Measurements from ENCODE around the gene MOAP1. TPM values are rescaled to one million over a fixed set of nuclear protein-coding genes. Genes with fewer than 3 reads are reported as not detected.
A peak's percentile ranks its signal among the peaks of the same experiment; 100 is the strongest.
"Not testable (repeated sequence)": the region's sequence is repeated elsewhere in the genome, so short reads cannot be mapped to it uniquely, and the experiment has no call there.

MOAP1 gene
- total RNA-seq, 2 donors from 2014 or later: 15.8 to 23.6 TPM

- DNase-seq; H3K36me3 ChIP-seq (ENCODE audit: control insufficient read depth, insufficient read depth, low read length); H3K4me3 Mint-ChIP-seq; H3K36me3 Mint-ChIP-seq (ENCODE audit: low read depth); H3K27ac Mint-ChIP-seq; H3K27me3 Mint-ChIP-seq (ENCODE audit: insufficient read depth); H3K4me1 ChIP-seq (ENCODE audit: control insufficient read depth, insufficient read depth, low read length); H3K9ac ChIP-seq (ENCODE audit: extremely low read depth, low read length, poor library complexity, severe bottlenecking); H3K27ac ChIP-seq (ENCODE audit: low read depth, low read length); H3K4me3 ChIP-seq (ENCODE audit: low read length); H3K27me3 ChIP-seq (ENCODE audit: control insufficient read depth, insufficient read depth, low read length, poor library complexity, severe bottlenecking); H3K9me3 Mint-ChIP-seq; H3K4me1 Mint-ChIP-seq; H3K9me3 ChIP-seq (ENCODE audit: control insufficient read depth, low read length): not testable (repeated sequence)
- WGBS, 2 experiments (ENCODE audit: insufficient coverage in 1 of 2, insufficient read length in 1 of 2): 85 to 100% methylated on average over 1 to 6 of the region's 6 CpGs
These were observed 15.1 kb downstream of the MOAP1 start for GRCh38 chr14:93169619-93170018.

GRCh38 chr14:93168610-93169009, 16.1 kb downstream of the MOAP1 start:
- DNase-seq; H3K4me1 Mint-ChIP-seq; H3K4me1 ChIP-seq (ENCODE audit: control insufficient read depth, insufficient read depth, low read length): not testable (repeated sequence)

GRCh38 chr14:93165271-93166265, 19.1 kb downstream of the MOAP1 start:
- not testable (repeated sequence) for H3K9ac ChIP-seq (ENCODE audit: extremely low read depth, low read length, poor library complexity, severe bottlenecking); H3K36me3 Mint-ChIP-seq (ENCODE audit: low read depth); H3K36me3 ChIP-seq (ENCODE audit: control insufficient read depth, insufficient read depth, low read length); H3K27me3 ChIP-seq (ENCODE audit: control insufficient read depth, insufficient read depth, low read length, poor library complexity, severe bottlenecking); H3K4me1 ChIP-seq (ENCODE audit: control insufficient read depth, insufficient read depth, low read length); H3K4me3 Mint-ChIP-seq; H3K9me3 ChIP-seq (ENCODE audit: control insufficient read depth, low read length); H3K27me3 Mint-ChIP-seq (ENCODE audit: insufficient read depth); H3K9me3 Mint-ChIP-seq; DNase-seq; H3K4me1 Mint-ChIP-seq; H3K4me3 ChIP-seq (ENCODE audit: low read length); H3K27ac Mint-ChIP-seq
- WGBS, 2 experiments (ENCODE audit: insufficient coverage in 1 of 2, insufficient read length in 1 of 2): 73 to 86% methylated on average over 9 to 23 of the region's 26 CpGs
- H3K27ac ChIP-seq (ENCODE audit: low read depth, low read length): peak overlapping the region; percentile 17

More at GRCh38 chr14:93168610-93169009, 16.1 kb downstream of the MOAP1 start:
- WGBS, 2 experiments (ENCODE audit: insufficient coverage in 1 of 2, insufficient read length in 1 of 2): 92 to 94% methylated on average over 7 to 8 of the region's 9 CpGs
- not testable (repeated sequence) for H3K9me3 ChIP-seq (ENCODE audit: control insufficient read depth, low read length); H3K9ac ChIP-seq (ENCODE audit: extremely low read depth, low read length, poor library complexity, severe bottlenecking); H3K27ac ChIP-seq (ENCODE audit: low read depth, low read length); H3K27me3 Mint-ChIP-seq (ENCODE audit: insufficient read depth); H3K27me3 ChIP-seq (ENCODE audit: control insufficient read depth, insufficient read depth, low read length, poor library complexity, severe bottlenecking); H3K4me3 ChIP-seq (ENCODE audit: low read length); H3K36me3 Mint-ChIP-seq (ENCODE audit: low read depth); H3K9me3 Mint-ChIP-seq; H3K4me3 Mint-ChIP-seq; H3K36me3 ChIP-seq (ENCODE audit: control insufficient read depth, insufficient read depth, low read length); H3K27ac Mint-ChIP-seq

- TF ChIP-seq CTCF (conservative IDR thresholded peaks at IDR 0.05): no peak
- no peak for DNase-seq
- H3K9me3 ChIP-seq (ENCODE audit: control insufficient read depth, low read length): no peaks in the 10 kb centered on the region
- no peaks in the 10 kb centered on the region for H3K36me3 Mint-ChIP-seq (ENCODE audit: low read depth)
- peaks cover 3% of the 10 kb centered on the region for H3K4me1 Mint-ChIP-seq
- 0 to 69% methylated on average over 1 to 4 of the region's 5 CpGs for WGBS, 2 experiments (ENCODE audit: insufficient coverage in 1 of 2, insufficient read length in 1 of 2)
- H3K9ac ChIP-seq (ENCODE audit: extremely low read depth, low read length, poor library complexity, severe bottlenecking): no peak overlapping the region
- no peaks in the 10 kb centered on the region for H3K36me3 ChIP-seq (ENCODE audit: control insufficient read depth, insufficient read depth, low read length)
- H3K27ac ChIP-seq (ENCODE audit: low read depth, low read length): no peak overlapping the region
- H3K27ac Mint-ChIP-seq: no peak overlapping the region
- H3K9me3 Mint-ChIP-seq: no peaks in the 10 kb centered on the region
- no peaks in the 10 kb centered on the region for H3K4me1 ChIP-seq (ENCODE audit: control insufficient read depth, insufficient read depth, low read length)
- no peaks in the 10 kb centered on the region for H3K27me3 Mint-ChIP-seq (ENCODE audit: insufficient read depth)
- no peak overlapping the region for H3K4me3 Mint-ChIP-seq
- H3K4me3 ChIP-seq (ENCODE audit: low read length): no peak overlapping the region
- no peaks in the 10 kb centered on the region for H3K27me3 ChIP-seq (ENCODE audit: control insufficient read depth, insufficient read depth, low read length, poor library complexity, severe bottlenecking)
These were observed 21.1 kb downstream of the MOAP1 start for GRCh38 chr14:93163564-93163963.

Measured in endodermal cell (in vitro differentiated cells).